Skin epidermis (tissue), 12 donors: ENCODE data around the gene SLC22A7.
"Not testable (repeated sequence)": the region's sequence is repeated elsewhere in the genome, so short reads cannot be mapped to it uniquely, and the experiment has no call there.

Experiments used
- H3K27ac ChIP-seq, 21 experiments: fragments of 200-600 bp; sonication (generic) in 11 of 21; one replicate each; pipeline ENCODE4 v1.5.0; 2020; ENCODE audit warnings: mild to moderate bottlenecking in 3 of 21, inconsistent platforms in 2 of 21, moderate library complexity in 2 of 21
- H3K4me3 ChIP-seq, 7 experiments: fragments of 200-600 bp; sonication (generic) in 2 of 7; one replicate each; pipeline ENCODE4 v1.5.0; 2020; ENCODE audit warnings: inconsistent platforms in 2 of 7, mild to moderate bottlenecking in 2 of 7, moderate library complexity in 1 of 7

SLC22A7 gene

GRCh38 chr6:43296780-43297497 lies 1.1 kb upstream of the SLC22A7 start:
- no peak overlapping the region for H3K4me3 ChIP-seq
- H3K27ac ChIP-seq: no peak overlapping the region

- Histone ChIP-seq H3K4me3 (no peak overlapping the region), H3K27ac (no peak overlapping the region)
Measured at GRCh38 chr6:43298565-43299337, 691 bp downstream of the SLC22A7 start.

GRCh38 chr6:43299338-43300293 lies 1.6 kb downstream of the SLC22A7 start:
- Histone ChIP-seq H3K4me3 (no peak overlapping the region), H3K27ac (no peak overlapping the region)

DNA sequence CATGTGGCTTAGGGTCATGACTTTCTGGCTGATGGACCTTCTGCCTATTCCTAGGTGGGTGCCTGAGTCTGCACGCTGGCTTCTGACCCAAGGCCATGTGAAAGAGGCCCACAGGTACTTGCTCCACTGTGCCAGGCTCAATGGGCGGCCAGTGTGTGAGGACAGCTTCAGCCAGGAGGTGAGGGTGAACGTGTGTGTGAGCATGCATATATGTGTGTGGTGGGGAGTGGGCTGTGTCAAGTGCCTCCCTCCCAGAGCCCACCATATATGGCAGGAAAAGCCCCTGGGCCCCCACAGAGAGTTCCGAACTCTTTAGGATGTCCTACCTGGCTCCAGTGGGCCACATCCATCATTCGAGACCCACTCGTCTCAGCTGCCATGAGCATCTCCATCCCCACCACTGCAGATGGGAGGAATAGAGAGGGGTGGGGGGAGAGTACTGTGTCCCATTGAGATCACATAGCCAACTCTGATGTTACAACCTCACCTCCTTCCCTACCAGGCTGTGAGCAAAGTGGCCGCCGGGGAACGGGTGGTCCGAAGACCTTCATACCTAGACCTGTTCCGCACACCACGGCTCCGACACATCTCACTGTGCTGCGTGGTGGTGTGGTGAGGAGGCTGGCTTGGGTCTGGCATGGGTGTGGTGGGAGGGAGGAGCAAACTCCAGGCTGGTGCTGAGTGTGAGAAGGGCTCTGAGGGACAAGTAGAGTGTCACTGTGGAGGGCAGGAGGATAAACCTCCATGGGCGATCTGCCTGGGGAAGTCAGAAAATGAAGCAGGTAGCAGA lies 3.2 kb downstream of the SLC22A7 start:
- no peak overlapping the region for H3K4me3 ChIP-seq

DNA sequence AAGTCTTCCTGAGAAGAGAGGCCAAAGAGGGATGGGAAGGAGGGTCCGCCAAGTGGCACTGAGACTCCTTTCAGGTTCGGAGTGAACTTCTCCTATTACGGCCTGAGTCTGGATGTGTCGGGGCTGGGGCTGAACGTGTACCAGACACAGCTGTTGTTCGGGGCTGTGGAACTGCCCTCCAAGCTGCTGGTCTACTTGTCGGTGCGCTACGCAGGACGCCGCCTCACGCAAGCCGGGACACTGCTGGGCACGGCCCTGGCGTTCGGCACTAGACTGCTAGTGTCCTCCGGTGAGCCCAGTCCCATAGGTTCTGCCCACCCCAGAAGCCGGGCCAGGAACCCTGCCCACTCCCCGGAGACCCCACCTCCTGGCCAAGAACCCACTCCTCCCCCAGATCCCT lies 4.1 kb downstream of the SLC22A7 start:
- no peak overlapping the region for H3K27ac ChIP-seq

More for the DNA sequence above, 3.2 kb downstream of the SLC22A7 start:
- no peak overlapping the region for H3K27ac ChIP-seq

DNA sequence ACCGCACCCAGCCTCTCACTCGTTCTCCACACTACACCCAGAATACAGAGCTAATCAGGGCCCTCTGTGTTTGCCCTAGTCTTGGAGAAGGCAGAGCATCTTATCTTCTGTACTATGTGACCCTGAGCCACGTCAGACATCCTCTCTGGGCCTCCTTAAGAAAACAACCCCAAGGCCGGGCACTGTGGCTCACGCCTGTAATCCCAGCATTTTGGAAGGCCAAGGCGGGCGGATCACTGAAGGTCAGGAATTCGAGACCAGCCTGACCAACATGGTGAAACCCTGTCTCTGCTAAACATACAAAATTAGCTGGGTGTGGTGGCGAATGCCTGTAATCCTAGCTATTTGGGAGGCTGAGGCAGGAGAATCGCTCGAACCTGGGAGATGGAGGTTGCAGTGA lies 4.9 kb downstream of the SLC22A7 start:
- H3K4me3 ChIP-seq, H3K27ac ChIP-seq: not testable (repeated sequence)

More for the DNA sequence above, 4.1 kb downstream of the SLC22A7 start:
- no peak overlapping the region for H3K4me3 ChIP-seq

DNA sequence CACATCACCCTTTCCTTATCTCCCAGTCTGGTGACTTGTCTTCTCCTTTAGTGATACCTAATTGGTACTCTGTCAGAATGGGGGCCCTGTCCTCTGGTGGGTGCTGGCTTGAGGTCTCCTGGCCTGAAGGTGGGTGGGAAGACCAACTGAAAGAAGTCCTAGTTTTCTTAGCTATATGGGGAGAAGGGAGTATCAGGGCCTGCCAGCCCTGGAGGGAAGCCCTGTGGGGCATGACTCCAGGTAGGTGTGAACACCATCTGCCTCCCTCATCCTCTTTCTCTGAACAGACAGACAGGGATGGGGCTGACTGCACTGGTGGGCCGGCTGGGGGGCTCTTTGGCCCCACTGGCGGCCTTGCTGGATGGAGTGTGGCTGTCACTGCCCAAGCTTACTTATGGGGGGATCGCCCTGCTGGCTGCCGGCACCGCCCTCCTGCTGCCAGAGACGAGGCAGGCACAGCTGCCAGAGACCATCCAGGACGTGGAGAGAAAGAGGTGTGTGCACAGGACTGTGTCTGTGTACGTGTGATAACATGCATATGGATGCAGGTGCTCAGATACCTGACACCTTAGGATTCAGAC lies 5.8 kb downstream of the SLC22A7 start:
- no peak overlapping the region for H3K27ac ChIP-seq

DNA sequence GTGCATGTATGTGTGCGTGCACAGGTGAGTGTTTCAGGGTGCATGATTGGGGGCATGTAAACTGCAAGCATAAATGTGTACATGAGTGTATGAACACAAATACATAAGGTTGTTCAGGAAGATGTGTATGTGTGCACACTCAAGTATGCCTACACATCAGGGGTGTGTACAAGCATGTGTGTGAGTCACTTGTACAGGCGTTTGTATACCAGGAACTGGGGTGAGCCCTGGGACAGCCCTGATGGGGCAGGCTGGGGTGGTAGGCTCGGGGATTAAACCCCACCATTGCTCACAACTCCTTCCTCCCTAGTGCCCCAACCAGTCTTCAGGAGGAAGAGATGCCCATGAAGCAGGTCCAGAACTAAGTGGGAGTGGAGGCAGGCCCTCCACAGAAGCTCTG lies 6.3 kb downstream of the SLC22A7 start:
- Histone ChIP-seq H3K27ac (no peak overlapping the region), H3K4me3 (no peak overlapping the region)

More for the DNA sequence above, 5.8 kb downstream of the SLC22A7 start:
- no peak overlapping the region for H3K4me3 ChIP-seq

- no peak overlapping the region for H3K27ac ChIP-seq
- H3K4me3 ChIP-seq: no peak overlapping the region
Measured at GRCh38 chr6:43304882-43305281, 6.8 kb downstream of the SLC22A7 start.

- Histone ChIP-seq H3K27ac (no peak overlapping the region), H3K4me3 (no peak overlapping the region)
Measured at GRCh38 chr6:43306086-43306485, 8.0 kb downstream of the SLC22A7 start.

DNA sequence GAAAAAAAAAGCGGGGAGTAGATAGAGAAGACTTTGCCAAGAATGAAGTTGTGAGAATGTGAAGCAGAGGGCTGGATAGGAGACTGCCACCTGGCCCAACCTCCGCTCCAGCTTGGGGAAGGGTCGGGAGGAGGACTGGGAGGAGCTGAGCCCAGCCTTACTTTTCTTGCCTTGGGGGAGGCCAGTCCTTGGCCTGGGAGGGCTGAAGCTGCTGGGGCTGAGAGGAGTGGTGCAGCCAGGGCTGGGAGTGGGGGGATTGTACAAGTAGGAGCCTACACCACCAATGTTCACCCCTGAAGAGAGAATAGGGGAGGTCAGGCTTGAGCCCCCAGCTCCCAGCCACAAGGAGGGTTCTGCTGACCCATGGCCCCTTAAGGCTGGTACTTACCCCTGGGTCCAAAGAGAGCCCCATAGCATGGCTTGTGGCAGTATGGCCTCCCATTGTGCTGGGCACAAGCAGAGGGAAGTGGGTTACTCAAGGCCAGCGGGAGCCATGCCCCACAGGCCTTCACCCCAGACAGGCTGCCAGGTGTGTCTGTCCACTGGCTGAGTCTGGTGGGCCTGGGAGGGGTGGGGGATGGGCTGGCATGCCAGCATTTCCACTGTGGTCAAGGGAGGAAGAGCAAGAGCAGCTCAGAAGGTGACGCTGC lies 9.5 kb downstream of the SLC22A7 start:
- Histone ChIP-seq H3K4me3 (no peak overlapping the region), H3K27ac (no peak overlapping the region)

DNA sequence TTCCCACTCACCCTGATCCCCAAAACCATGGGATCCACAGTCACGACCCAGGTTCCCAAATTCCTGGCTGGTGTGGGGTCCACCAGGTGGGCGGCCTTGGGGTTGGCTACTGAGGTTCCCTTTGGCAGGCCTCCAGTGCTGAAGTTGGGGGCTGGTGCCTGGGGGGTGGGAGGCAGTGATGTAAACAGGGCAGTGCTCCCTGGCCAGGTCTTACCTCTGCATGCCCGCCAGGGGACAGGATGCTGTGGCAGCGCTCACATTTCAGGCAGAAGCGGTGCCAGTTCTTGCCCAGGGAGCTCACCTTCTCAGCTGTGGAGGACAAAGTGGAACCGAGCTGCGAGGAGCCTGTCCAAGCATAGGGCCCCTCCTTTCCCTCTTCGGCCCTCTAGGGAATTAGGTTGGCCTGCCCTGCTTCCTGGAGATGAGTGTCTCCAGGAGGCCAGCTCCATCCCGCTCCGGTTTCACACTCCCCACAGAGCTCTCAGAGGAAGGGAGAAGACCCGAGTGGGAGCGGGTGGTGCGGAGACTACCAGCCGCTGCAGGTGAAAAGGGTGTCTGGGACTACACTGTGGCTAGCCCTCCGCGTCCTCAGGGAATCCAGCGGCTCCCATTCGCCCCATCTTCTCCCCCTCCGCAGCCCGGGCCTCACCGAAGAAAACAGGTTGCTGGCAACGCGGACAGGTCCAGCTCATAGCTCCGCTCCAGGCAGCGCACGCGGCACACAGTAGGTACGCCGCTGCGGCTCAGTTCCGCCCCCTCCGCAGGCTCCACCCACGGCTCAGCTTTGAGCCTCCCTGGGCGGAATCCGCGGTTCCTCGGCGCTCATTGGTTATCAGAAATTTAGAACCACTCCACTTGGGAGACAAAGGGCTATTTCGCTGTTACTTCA lies 10.3 kb downstream of the SLC22A7 start, which contains the start of gene CRIP3:
TSS of gene CRIP3 (minus strand) at position 726 of the 889 bp plus-strand sequence. CDS start at position 692, 34 bp downstream.
- peak within 1 kb of the TSS in 6 of 7 experiments; percentile 17 to 29 (median 24) for H3K4me3 ChIP-seq
- H3K27ac ChIP-seq: no peak within 1 kb of the TSS

DNA sequence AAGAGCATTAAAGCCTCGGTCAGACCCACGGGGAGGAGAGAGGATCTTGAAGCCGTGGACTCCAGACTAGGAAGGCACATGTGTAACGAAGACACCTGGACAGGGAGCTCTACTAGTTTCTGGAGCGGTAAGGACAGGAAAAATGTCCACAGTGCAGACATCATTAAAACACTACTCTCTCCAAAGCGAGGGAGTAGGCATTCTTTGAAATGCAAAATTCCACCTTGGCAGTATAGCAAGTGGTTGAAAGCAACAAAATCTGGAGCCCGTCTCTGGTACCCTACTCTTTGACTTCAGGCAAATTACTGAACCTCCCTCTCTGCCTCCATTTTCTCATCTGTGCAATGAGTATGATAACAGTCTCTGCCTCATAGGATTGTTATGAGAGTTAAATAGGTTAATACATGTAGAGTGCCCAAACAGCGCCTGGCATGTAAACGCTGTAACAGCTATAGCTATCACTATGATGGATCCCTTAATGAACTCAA lies 11.0 kb downstream of the SLC22A7 start:
- no peak overlapping the region for H3K27ac ChIP-seq
- H3K4me3 ChIP-seq: peak overlapping the region in 6 of 7 experiments; percentile 17 to 29 (median 24)

DNA sequence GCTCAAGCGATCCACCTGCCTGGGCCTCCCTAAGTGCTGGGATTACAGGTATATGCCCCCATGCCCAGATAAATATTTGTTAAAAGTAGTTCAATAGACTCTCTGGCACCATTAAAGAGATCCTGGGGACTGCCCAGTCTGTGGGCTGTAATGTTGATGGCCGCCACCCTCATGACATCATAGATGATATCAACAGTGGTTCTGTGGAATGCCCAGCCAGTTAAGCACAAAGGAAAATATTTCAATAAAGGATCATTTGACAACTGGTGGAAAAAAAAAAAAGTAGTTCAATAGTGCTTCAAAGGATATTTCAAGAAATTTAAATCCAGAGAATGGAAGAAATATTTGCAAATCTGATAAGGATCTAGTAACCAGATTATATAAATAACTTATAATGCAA lies 12.1 kb downstream of the SLC22A7 start:
- Histone ChIP-seq H3K4me3 (no peak overlapping the region), H3K27ac (no peak overlapping the region)

DNA sequence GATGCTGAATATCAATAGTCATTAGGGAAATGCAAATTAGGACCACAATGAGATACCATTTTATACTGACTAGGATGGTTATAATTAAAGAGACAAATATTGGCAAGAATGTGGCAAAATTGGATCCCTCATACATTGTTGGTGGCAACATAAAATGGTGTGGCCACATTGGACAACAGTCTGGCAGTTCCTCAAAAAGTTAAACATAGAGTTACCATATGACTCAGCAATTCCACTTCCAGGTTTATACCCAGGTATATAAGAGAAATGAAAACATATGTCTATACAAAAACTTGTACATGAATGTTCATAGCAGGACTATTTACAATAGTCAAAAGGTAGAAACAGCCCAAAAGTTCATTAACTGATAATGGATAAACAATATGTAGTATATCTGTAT lies 12.6 kb downstream of the SLC22A7 start:
- H3K27ac ChIP-seq: no peak overlapping the region
- H3K4me3 ChIP-seq: no peak overlapping the region

DNA sequence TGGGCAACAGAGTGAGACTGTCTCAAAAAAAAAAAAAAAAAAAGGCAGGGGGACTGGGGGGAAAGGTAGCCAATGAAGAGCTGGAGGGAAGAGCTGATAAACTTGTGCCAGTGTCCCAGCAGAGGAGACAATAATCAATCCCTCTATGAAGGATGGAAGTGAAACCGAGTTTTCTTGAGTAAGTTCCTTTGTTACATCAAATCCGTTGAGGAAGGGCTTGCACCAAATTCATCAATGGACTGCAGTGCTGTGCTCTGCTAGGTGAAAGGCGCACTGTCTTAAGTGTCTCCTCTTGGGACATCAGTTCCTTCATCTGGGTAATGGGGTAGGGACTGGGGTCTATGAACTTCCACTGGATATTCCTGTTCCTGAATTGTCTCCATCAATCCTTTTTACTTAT lies 13.6 kb downstream of the SLC22A7 start:
- H3K27ac ChIP-seq: no peak overlapping the region

DNA sequence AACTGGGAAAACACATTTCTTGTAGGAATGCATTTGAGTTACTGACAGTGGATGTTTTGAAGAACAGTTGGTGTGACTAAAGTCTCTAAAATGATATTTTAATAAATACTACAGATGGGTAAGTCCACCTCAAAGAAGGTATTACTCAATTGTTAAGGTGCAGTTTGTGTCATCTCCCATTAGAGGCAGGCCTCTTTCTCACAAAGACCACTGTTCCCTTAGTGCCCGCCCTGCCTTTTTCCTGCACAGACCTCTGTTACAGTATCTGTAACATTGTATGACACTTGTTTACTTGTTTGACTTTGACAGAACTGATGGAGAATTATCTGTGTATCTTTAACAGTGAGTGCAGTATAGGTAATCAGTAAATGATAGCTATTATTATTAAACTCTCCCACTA lies 15.8 kb downstream of the SLC22A7 start:
- Histone ChIP-seq H3K27ac (no peak overlapping the region), H3K4me3 (no peak overlapping the region)

More for the DNA sequence above, 13.6 kb downstream of the SLC22A7 start:
- no peak overlapping the region for H3K4me3 ChIP-seq
